Adipose tissue (tissue), 3 donors: ENCODE data around the gene TNIK. TPM values are rescaled to one million over a fixed set of nuclear protein-coding genes. Genes with fewer than 3 reads are reported as not detected.
"Not testable (repeated sequence)": the region's sequence is repeated elsewhere in the genome, so short reads cannot be mapped to it uniquely, and the experiment has no call there.

Source experiments
- H3K27ac ChIP-seq: one replicate; pipeline ENCODE4 v1.5.1; 2013; ENCODE audit warnings: low read depth, low read length
- WGBS, 3 donors: extraction: QIAGEN DNeasy Blood & Tissue Kit; methylation state at CpG; one replicate each; pipeline ENCODE4 v1.1.7; 2013; 5-methylcytosine and 5-hydroxymethylcytosine counted together
- polyA plus RNA-seq, 3 donors: library from polyadenylated mRNA; stranded (reverse); fragments of 200-250 nt; gene quantifications; one replicate each; pipeline ENCODE4 v1.2.3, GENCODE V29; 2013
- donor health status: healthy with polysubstance abuse.
- donor health status: Bipolar disorder and iron deficiency.
- donor health status: healthy.

Gene TNIK
- polyA plus RNA-seq, 3 donors, result 0.91 to 6.6 (median 1.5) TPM

DNA sequence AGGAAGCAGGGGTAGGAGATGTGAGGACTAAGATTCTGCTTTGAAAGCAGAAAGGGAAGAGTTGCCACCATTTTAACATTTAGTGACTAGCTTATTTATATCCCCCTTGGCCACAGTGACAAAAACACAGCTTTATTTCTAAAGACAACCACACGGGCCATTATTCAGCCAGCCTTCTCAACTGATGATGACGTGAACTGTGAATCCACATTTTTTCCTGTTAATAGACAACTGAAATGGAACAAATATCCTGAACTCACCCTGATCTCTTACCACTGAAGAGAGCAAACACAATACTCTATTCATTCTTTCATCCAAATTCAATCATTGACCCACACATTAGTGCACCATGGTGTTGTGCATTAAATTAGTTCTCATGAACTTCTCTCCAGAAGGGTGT is 145.1 kb downstream of the TNIK start:
- 83 to 94% (median 93%) methylated on average over 2 of the region's 2 CpGs for WGBS, 3 donors
- no peak overlapping the region for H3K27ac ChIP-seq

DNA sequence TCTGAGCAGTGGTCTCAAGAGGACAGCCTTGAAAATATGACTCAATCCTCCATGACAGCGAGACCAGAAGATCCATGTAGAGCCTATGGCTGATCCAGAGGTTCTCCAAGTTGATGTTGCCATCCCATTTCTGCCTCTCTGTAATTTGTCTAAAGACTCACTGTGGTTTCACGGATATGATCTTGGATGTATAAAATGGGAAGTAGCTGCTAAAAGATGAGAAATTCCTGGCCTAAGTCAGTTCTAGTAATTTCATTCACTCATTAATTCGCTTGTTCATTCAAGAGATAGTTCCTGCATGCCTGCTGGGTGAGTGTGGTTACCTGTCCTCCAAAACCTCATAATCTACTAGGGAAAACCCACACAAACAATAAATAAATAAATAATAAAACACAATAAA is 145.9 kb downstream of the TNIK start:
- 90 to 98% (median 93%) methylated on average over 3 of the region's 3 CpGs for WGBS, 3 donors
- no peak overlapping the region for H3K27ac ChIP-seq

DNA sequence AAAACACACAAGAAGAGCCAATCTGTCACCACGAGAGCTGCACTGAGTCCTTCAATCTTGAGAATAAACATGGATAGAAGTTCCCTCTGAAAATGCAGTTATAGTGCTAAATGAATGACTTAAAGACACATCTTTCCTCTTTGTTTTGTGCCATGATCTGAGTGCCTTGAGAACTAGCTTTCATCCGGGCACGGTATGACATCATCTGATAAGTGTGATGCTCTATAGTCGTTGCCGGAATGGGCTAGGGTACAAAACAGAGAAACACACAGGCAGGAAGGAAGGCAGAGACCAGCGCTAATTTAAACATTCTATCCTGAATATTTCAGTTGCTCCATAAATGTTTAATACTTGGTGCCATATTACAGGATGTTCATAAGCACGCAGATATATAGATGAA is 146.5 kb downstream of the TNIK start:
- WGBS, 3 donors, result 90 to 95% (median 92%) methylated on average over 7 of the region's 7 CpGs
- no peak overlapping the region for H3K27ac ChIP-seq

DNA sequence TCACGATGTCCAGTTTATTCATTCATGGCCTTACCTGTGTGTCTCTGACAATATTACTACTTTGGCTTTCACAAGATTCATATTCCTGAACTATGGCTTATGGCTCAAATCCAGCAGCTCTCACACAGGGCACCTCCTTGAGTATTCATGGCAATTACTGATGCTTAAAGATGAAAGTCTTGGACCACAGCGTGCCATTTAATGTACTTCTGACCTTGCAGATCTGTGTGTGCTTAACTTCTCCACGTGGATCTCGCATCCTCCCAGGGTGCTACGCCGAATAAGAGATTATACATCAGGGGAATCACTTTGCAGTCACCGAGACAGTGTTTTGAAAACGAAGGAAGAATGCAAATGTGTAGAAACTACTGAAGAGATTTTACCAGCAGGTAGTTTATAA is 147.5 kb downstream of the TNIK start:
- H3K27ac ChIP-seq, result no peak overlapping the region
- 84 to 90% (median 88%) methylated on average over 8 of the region's 8 CpGs for WGBS, 3 donors

DNA sequence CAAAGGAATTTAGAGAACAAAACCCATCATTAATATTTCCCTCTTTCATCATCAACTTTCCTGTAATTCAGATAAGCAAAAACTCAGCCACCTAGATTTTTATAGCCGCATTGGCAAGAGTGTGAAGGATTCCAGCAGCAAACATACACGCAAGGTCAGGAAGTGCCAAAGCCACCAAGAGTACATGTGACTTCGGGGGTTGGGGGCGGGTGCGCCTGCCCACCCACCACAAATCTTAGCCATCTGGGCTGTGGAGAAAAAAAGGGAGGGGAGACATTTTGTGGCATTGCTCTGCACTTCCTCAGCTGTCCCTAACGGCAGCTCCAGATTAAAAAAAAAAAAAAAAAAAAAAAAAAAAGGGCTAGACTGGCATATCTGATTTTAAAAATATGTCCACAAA is 148.4 kb downstream of the TNIK start:
- WGBS, 3 donors, result 42 to 80% (median 45%) methylated on average over 6 of the region's 6 CpGs
- H3K27ac ChIP-seq, result no peak overlapping the region

DNA sequence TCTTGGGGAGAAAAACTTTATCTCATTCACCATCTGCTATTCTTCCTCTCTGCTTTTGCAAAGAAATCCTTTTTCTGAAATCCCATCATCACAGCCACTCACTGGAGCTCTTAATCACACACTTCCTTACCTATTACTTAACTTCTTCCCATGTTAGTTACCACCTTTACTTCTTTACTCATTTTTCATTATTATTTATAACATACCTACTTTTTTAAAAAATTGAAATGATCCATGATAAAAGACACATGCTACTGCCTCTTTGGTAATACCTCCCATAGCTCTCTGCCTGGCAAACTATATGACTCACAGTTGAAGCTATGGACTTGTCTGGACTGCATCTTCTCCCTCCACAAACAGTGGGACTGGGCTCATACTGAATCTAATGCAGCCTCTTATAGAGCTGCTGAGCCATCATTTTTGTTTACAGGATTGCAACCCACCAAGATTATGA is 150.3 kb downstream of the TNIK start:
- H3K27ac ChIP-seq, result no peak overlapping the region

DNA sequence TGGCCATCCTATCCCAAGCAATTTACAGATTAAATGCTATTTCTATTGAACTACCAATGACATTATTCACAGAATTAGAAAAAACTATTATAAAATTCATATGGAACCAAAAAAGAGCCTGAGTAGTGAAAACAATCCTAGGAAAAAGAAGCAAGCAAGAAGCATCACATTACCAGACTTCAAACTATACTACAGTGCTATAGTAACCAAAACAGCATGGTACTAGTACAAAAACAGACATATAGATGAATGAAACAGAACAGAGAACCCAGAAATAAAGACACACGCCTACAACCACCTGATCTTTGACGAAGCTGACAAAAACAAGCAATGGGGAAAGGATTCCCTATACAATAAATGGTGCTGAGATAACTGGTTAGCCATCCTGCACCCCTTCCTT is 152.2 kb downstream of the TNIK start:
- WGBS, 3 donors, result 94 to 97% (median 94%) methylated on average over 2 of the region's 2 CpGs
- H3K27ac ChIP-seq, result no peak overlapping the region

DNA sequence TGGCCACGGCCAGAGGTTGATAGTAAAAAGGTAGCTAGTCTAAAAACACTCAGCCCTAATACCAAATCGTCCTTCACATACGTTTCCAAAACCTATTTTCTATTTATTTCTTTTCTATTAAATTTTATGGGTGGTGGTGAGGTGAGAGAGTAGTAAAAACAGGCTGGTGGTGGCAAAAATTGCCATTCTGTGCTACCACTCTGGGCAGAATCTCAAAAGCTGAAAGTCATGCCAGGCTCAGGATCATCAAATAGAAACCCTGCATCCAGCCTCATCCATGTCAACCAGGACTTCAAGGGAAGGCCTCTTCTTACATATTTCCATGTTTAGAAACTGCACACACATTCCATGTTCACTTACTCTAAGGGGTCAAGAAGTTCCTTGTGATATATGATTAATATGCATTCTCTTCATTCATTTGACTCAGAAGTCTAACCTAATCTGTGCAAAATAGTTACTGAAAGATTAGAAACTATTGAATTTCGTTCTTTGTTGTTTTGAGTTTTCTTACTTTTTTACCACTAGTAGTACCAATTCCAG is 153.1 kb downstream of the TNIK start:
- WGBS, 3 donors, result 62 to 81% (median 70%) methylated on average over 4 of the region's 4 CpGs
- no peak overlapping the region for H3K27ac ChIP-seq

DNA sequence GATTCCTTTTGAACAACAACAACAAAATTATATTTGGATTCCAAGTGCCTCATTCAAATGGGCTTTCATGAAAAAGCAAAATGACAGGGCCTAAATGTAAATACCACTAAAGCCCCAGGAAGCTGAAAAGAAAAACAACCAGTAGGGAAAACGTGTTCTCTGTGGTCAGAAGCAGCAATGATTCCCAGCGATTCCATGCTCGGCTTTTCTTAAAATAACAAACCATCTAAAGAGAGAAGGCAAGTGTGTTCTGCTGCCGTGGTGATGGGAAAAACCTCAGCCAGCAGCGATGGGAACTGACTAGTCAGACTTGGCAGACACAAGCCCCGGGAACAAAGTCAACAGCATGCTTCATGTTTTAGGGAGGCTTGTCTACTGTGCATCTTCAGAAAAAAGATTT is 153.6 kb downstream of the TNIK start:
- H3K27ac ChIP-seq, result no peak overlapping the region

DNA sequence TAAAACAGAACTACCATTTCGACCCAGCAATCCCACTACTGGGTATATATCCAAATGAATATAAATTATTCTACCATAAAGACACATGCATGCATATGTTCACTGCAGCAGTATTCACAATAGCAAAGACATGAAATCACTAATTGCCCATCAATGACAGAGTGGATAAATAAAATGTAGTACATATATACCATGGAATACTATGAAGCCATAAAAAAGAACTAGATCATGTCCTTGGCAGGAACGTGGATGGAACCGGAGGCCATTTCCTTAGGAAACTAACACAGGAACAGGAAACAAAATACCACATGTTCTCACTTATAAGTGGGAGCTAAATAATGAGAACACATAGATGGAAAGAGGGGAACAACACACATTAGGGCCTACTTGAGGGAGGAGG is 154.4 kb downstream of the TNIK start:
- not testable (repeated sequence) for H3K27ac ChIP-seq
- WGBS, 3 donors, result 81 to 91% (median 84%) methylated on average over 3 of the region's 3 CpGs

More for the DNA sequence above, 153.6 kb downstream of the TNIK start:
- 32 to 47% (median 38%) methylated on average over 6 of the region's 6 CpGs for WGBS, 3 donors

DNA sequence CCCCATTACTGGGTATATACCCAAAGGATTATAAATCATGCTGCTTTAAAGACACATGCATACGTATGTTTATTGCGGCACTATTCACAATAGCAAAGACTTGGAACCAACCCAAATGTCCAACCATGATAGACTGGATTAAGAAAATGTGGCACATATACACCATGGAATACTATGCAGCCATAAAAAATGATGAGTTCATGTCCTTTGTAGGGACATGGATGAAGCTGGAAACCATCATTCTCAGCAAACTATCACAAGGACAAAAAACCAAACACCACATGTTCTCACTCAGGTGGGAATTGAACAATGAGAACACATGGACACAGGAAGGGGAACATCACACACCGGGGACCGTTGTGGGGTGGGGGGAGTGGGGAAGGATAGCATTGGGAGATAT is 155.7 kb downstream of the TNIK start:
- not testable (repeated sequence) for H3K27ac ChIP-seq
- WGBS, 3 donors, result 96 to 98% (median 97%) methylated on average over 4 of the region's 4 CpGs

DNA sequence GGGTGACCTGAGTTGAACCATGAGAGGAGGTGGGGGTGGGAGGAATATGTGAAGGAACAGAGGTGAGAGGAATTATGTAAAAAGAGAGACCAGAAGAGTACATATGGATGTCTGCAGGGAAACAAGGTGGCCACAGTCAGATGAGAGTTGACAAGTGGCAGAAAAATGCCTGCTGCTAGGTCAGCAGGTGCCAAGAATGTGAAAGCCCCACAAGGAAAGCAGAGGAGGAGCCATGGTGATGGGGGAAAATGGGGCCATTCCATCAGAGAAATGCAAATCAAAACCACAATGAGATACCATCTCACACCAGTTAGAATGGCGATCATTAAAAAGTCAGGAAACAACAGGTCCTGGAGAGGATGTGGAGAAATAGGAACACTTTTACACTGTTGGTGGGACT is 156.2 kb downstream of the TNIK start:
- not testable (repeated sequence) for H3K27ac ChIP-seq
- 89 to 100% (median 91%) methylated on average over 1 of the region's 1 CpG for WGBS, 3 donors

DNA sequence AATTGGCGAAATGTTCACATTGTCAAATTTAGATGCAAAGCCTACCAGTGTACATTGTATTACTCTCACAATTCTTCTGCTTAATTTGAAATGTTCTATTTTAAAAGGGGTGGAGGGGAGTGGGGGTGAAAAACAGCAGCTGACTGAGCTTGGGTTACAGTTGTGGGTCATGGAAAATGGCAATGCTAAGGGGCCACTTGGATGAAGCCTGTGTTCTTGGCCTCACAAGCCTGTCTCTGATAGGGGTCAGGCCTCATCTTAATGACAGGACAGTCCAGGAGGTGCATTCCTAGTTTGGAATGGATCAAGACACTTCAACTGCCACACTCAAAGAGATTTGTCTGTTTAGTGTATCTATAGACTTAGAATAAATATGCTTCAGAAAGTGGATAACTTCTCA is 158.2 kb downstream of the TNIK start:
- H3K27ac ChIP-seq, result no peak overlapping the region
- WGBS, 3 donors, result 97 to 100% (median 98%) methylated on average over 1 of the region's 1 CpG

DNA sequence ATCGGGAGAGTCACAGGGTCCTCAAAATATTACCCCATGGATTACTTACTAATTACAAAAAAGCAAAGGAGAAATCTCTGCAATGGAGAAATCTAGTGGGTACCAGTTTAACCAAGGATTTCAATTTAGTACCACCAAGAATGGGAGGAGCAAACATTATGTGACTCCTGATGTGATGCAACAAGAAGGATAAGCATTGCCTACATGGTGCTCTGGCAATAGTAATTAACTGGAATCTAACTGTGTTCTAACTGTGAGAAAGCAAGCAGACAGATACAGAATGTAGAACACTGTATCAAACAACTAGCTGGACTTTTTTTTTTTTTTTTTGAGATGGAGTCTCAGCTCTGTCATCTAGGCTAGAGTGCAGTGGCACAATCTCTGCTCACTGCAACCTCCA is 159.2 kb downstream of the TNIK start:
- no peak overlapping the region for H3K27ac ChIP-seq
- WGBS, 3 donors, result 94 to 100% (median 97%) methylated on average over 1 of the region's 1 CpG

DNA sequence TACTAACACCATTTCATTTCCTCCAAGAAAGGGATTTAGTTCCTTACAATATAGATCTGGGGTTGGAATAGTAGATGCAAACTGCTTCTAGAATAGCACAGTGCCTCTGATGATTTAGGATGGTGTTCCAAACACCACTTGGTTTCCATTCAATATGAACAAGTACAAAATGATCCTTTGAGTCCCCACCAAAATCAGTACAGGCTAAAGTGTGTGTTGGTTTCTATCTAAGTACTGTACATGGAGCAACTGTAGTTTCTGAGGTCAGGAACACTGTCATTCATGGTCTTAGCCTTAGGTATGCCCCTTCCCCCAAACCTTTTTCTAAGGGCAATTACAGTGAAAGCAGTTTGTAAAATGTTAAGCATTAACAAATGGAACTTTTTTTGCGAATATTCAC is 162.3 kb downstream of the TNIK start:
- WGBS, 3 donors, result 48 to 95% (median 67%) methylated on average over 1 of the region's 1 CpG

DNA sequence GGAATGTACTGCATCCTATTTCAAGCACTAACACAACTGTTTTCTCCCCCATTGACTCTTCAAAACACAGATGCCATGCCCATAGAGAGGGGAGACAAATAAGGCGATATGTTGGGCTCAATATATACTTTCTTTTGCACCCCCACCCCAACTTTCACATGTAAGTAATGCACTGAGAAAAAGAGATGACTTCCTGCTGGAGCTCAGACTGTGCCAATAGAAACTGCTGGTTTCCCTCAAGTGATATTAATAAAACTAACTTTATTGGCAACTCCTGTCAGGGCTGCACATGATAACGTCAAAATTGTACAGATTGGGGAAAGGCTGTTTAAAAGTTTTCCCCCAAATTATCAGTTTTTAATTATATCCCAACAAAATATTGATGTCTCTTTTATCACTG is 163.0 kb downstream of the TNIK start:
- WGBS, 3 donors, result 74 to 83% (median 76%) methylated on average over 2 of the region's 2 CpGs
- no peak overlapping the region for H3K27ac ChIP-seq

More for the DNA sequence above, 162.3 kb downstream of the TNIK start:
- H3K27ac ChIP-seq, result no peak overlapping the region

DNA sequence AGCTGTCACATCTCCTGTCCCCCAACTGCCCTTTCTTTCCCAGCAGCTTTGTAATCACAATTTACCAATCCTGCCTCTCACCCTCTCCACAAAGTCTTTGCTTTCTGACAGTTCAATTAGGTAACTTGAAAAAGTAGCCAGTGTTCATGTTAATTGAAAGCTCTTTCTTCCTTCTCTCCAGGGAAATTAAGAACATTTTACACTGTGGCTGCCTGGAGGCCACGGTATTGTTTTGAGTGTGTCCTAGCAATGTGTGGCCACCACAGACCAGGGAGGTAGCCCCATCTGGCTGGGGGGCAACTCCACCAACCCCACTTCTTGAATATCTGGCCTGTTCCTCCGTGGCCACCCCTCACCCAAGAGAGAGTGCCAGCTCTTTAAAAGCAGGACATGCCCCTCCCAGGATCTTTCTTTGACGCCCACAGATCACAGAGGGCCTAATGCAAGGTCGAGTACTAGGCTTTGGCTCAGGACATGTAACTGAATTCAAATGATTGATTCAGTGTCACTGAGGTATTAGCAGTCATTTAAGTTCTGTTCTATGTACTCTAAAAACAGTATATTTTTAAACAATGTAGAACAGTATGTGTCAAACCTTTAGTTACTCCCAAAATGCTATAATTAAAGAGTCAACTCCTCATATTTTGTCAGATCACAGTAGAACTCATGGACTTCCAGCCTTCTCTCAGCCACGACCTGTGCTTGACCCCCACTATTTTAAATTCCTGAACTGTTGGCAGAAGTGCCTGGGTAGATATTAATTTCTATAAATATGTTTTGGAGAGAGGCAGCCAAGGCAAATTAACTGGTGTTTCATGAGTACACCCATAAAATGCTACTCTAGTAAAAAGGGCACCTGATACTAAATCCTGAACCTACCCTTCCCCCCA is 164.5 kb downstream of the TNIK start:
- no peak overlapping the region for H3K27ac ChIP-seq
- WGBS, 3 donors, result 56 to 65% (median 57%) methylated on average over 5 of the region's 5 CpGs

DNA sequence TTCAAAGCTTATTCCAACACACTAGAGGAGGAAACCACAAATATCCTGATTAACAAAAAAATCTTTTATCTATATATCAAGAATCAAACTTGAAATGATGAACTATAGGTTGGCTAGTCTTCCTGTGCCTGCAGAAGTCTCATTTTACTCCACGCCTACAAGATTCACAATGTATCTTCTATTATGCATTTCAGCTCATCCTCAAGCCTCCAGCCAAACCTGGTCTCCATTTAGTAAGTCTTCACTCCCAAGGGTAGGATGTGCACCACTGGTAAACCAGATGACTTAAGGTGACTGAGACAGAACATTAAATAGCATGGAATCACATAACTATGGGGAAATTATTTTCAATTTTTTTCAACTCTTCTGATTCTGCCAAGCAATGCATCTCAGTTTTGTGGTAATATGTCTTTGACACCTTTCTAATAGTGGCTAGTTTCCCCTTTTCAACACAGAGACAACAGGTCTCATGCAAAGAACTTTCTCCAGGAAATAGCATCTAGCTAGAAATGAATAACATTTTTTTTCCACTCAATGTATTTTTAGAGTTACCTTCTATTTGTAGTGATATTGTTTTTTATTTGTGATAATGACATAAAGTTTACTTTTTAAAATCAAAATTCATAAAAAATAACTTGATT is 166.9 kb downstream of the TNIK start:
- WGBS, 3 donors, result 82 to 97% (median 86%) methylated on average over 1 of the region's 1 CpG

DNA sequence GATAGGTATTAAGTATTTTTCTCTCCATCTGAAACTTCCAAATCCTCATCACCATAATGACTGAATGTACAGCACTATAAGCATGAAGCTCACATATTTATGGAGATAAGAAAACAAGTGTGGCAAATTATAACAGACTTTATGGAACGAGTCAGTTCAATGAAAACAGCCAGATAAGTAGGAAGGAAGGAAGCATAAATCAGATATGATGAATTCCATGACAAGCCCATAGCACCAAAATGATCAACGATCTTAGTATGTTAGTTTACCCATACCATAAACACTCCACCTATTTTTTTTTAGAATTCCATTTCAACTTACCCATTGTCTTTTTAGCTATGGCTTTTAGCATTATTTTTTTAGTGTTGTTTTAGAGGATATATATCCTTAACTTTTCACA is 169.5 kb downstream of the TNIK start:
- WGBS, 3 donors, result 31 to 68% (median 40%) methylated on average over 2 of the region's 2 CpGs
- no peak overlapping the region for H3K27ac ChIP-seq

More for the DNA sequence above, 166.9 kb downstream of the TNIK start:
- H3K27ac ChIP-seq, result no peak overlapping the region

DNA sequence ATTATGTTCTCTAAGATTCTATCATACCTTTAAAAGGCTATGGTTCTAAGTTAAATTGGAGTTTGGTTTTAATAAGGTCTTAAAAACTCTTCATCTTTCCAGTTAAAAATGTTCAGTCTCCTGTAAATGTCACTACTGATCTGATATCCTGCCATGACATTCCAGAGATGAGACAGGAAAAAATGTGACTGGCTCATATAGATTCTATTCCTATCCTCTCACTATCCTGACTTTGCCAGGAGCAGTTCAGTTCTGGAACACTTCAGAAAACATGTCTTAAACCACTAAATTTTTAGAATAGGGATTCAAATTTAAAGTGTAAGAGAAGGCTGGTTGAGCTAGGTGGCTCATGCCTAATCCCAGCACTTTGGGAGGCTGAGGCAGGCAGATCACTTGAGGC is 170.9 kb downstream of the TNIK start:
- no peak overlapping the region for H3K27ac ChIP-seq
